ENCODE measurements around the gene IQCE. TPM values are rescaled to one million over a fixed set of nuclear protein-coding genes. Genes with fewer than 3 reads are reported as not detected.

IQCE gene
- total RNA-seq, 1 experiment from 2014 or later, result 21.4 TPM

DNA sequence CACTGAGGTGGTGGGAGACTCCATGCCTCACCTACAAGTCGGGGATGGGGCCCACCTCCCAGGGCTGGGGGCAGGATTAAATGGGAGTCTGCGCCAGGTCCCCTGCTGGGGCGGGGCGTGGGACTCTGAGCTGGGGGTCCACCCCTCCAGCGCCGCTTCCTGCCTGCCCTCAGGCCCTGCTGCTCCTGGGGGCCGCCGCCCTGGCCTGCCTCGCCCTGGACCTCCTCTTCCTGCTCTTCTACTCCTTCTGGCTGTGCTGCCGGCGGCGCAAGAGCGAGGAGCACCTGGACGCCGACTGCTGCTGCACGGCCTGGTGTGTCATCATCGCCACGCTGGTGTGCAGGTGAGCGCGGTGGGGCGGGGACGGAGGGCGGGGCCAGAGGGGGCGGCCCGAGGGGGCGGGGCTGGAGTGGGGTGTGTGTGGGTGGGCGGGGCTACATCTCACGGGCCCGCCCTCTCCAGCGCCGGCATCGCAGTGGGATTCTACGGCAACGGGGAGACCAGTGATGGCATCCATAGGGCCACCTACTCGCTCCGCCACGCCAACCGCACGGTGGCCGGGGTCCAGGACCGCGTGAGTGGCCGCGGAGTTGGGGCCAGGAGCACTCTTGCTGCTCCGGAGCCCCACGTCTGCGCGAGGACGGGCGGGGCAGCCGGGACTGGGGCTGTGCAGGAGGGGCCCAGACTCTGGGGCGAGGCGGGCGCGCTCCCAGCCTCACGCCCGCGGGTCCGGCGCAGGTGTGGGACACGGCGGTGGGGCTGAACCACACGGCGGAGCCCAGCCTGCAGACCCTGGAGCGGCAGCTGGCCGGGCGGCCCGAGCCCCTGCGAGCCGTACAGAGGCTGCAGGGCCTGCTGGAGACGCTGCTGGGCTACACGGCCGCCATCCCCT, 88.1 kb downstream of the IQCE start:
- Histone ChIP-seq H3K9me2 (ENCODE audit: insufficient read depth) (no peaks in the 10 kb centered on the region), H3K36me3 (ENCODE audit: control insufficient read depth in 1 of 2, insufficient read depth in 2 of 2, low read length in 2 of 2) (no peaks in the 10 kb centered on the region; a peak in 1 of 4 replicates), H3K9ac (ENCODE audit: low read length) (peak overlapping the region; percentile 60), H3K4me2 (ENCODE audit: low read length) (peak overlapping the region; percentile 80), H4K20me1 (ENCODE audit: insufficient read depth) (no peaks in the 10 kb centered on the region), H3K27ac (ENCODE audit: low read depth, low read length) (peak overlapping the region; percentile 56), H3K79me2 (ENCODE audit: insufficient read depth, low read length) (no peaks in the 10 kb centered on the region), H3K9me3 (ENCODE audit: control insufficient read depth in 1 of 2, insufficient read depth in 1 of 2, low read depth in 1 of 2, low read length in 2 of 2) (no peaks in the 10 kb centered on the region), H3K27me3 (ENCODE audit: insufficient read depth, low read length) (no peaks in the 10 kb centered on the region), H2AFZ (ENCODE audit: low read depth, low read length, poor library complexity, severe bottlenecking) (no peak overlapping the region), H3K4me1 (ENCODE audit: control insufficient read depth in 1 of 2, insufficient read depth in 2 of 2, low read length in 2 of 2) (peaks cover 7 to 25% of the 10 kb centered on the region in 2 experiments), H3K4me3 (replicated peaks in 1 of 2; ENCODE audit: low read depth in 1 of 2, low read length in 2 of 2) (peak overlapping the region; percentile 35 to 40; a peak in 3 of 4 replicates)
- TF ChIP-seq POLR2AphosphoS5 (IDR thresholded peaks at IDR 0.05; ENCODE audit: low read depth, low read length), result peak; percentile 71
- TF ChIP-seq, protein P1, sequence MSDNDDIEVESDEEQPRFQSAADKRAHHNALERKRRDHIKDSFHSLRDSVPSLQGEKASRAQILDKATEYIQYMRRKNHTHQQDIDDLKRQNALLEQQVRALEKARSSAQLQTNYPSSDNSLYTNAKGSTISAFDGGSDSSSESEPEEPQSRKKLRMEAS (IDR thresholded peaks at IDR 0.05), result peak; percentile 92
- no peak for TF ChIP-seq CBX3 (IDR thresholded peaks at IDR 0.05; ENCODE audit: low read depth)
- TF ChIP-seq YY1 (IDR thresholded peaks at IDR 0.05; ENCODE audit: extremely low read depth, insufficient replicate concordance, low read depth, low read length), result peak; percentile 55
- TSS peak; percentile 87 for BruUV-seq (replicated peaks)
- peak; percentile 87 for ATAC-seq
- ChIA-PET POLR2A (no interaction called here), RAD21 (ENCODE audit: low non-redundant PET in 1 of 2, low total read pairs in 2 of 2, uncharacterized antibody in 2 of 2, unreplicated experiment in 2 of 2) (no interaction called here), CTCF (no interaction called here)
- peak; percentile 34 for DNase-seq (ENCODE audit: low read depth, low spot score)
- intact Hi-C loops (cut with micrococcal nuclease), result no loop called here

DNA sequence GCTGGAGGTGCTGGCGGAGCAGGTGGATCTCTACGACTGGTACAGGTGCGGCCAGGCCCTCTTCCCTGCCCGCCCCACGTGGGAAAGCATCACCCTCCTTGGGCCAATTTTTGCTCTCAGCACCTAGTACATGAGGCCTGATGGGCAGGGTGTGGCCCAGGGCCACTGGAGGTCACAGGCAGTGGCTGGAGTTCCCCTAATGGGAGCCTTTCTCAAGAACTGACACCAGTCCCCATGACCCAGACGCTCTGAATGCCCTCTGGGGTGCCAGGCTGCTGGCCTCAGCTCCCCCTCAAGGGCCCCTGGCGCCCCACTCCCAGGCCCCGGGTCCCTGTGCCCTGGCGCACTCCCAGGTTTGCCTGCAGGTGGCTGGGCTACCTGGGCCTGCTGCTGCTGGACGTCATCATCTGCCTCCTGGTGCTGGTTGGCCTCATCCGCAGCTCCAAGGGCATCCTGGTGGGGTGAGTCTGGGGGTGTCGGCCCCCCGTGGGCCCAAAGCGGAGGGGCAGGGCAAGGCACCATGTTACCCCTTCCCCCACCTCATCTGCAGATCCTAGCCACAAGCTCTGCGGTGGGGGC, 88.9 kb downstream of the IQCE start:
- no peaks in the 10 kb centered on the region; a peak in 1 of 4 replicates for H3K36me3 ChIP-seq (ENCODE audit: control insufficient read depth in 1 of 2, insufficient read depth in 2 of 2, low read length in 2 of 2)
- TF ChIP-seq, protein P2, sequence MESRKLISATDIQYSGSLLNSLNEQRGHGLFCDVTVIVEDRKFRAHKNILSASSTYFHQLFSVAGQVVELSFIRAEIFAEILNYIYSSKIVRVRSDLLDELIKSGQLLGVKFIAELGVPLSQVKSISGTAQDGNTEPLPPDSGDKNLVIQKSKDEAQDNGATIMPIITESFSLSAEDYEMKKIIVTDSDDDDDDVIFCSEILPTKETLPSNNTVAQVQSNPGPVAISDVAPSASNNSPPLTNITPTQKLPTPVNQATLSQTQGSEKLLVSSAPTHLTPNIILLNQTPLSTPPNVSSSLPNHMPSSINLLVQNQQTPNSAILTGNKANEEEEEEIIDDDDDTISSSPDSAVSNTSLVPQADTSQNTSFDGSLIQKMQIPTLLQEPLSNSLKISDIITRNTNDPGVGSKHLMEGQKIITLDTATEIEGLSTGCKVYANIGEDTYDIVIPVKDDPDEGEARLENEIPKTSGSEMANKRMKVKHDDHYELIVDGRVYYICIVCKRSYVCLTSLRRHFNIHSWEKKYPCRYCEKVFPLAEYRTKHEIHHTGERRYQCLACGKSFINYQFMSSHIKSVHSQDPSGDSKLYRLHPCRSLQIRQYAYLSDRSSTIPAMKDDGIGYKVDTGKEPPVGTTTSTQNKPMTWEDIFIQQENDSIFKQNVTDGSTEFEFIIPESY (IDR thresholded peaks at IDR 0.05; ENCODE audit: extremely low read depth, insufficient replicate concordance, low read length), result no peak
- TF ChIP-seq, protein P1 (IDR thresholded peaks at IDR 0.05), result no peak
- no peak for TF ChIP-seq EZH2 (IDR thresholded peaks at IDR 0.05)
- TF ChIP-seq ELF1 (IDR thresholded peaks at IDR 0.05; ENCODE audit: borderline replicate concordance, low read depth), result no peak
- TF ChIP-seq EZH2phosphoT487 (IDR thresholded peaks at IDR 0.05; ENCODE audit: borderline replicate concordance), result no peak
- TF ChIP-seq POLR2AphosphoS5 (IDR thresholded peaks at IDR 0.05; ENCODE audit: low read depth, low read length), result no peak
- no peak for TF ChIP-seq ZNF274 (IDR thresholded peaks at IDR 0.05; ENCODE audit: low read depth, low read length)
- no peak for TF ChIP-seq RAD21 (IDR thresholded peaks at IDR 0.05; ENCODE audit: low read depth)
- TF ChIP-seq POLR2A (IDR thresholded peaks at IDR 0.05; ENCODE audit: borderline replicate concordance, extremely low read depth, insufficient read depth, insufficient read length), result no peak
- TF ChIP-seq YY1 (IDR thresholded peaks at IDR 0.05; ENCODE audit: extremely low read depth, insufficient replicate concordance, low read depth, low read length), result no peak
- no peak for TF ChIP-seq JUND (IDR thresholded peaks at IDR 0.05)
- no peak for TF ChIP-seq TCF7L2 (IDR thresholded peaks at IDR 0.05; ENCODE audit: borderline replicate concordance, extremely low read depth, insufficient read depth, insufficient read length)
- TF ChIP-seq SRF (IDR thresholded peaks at IDR 0.05; ENCODE audit: low read depth), result no peak

More for the DNA sequence above, 88.9 kb downstream of the IQCE start:
- Histone ChIP-seq H3K9me3 (ENCODE audit: control insufficient read depth in 1 of 2, insufficient read depth in 1 of 2, low read depth in 1 of 2, low read length in 2 of 2) (no peaks in the 10 kb centered on the region), H3K9ac (ENCODE audit: low read length) (no peak overlapping the region), H3K4me1 (ENCODE audit: control insufficient read depth in 1 of 2, insufficient read depth in 2 of 2, low read length in 2 of 2) (peaks cover 6 to 25% of the 10 kb centered on the region in 2 experiments), H3K4me3 (replicated peaks in 1 of 2; ENCODE audit: low read depth in 1 of 2, low read length in 2 of 2) (no peak overlapping the region), H3K9me2 (ENCODE audit: insufficient read depth) (no peaks in the 10 kb centered on the region), H3K79me2 (ENCODE audit: insufficient read depth, low read length) (no peaks in the 10 kb centered on the region), H3K27me3 (ENCODE audit: insufficient read depth, low read length) (no peaks in the 10 kb centered on the region), H3K27ac (ENCODE audit: low read depth, low read length) (no peak overlapping the region; the same call in 1 of the 2 replicates), H2AFZ (ENCODE audit: low read depth, low read length, poor library complexity, severe bottlenecking) (no peak overlapping the region), H3K4me2 (ENCODE audit: low read length) (no peak overlapping the region), H4K20me1 (ENCODE audit: insufficient read depth) (no peaks in the 10 kb centered on the region)
- ATAC-seq (no peak), DNase-seq (ENCODE audit: low read depth, low spot score) (no peak)
- no TSS peak for BruUV-seq (replicated peaks)
- ChIA-PET RAD21 (ENCODE audit: low non-redundant PET in 1 of 2, low total read pairs in 2 of 2, uncharacterized antibody in 2 of 2, unreplicated experiment in 2 of 2) (no interaction called here), POLR2A (no interaction called here), CTCF (no interaction called here)
- intact Hi-C loops (cut with micrococcal nuclease), result no loop called here
